ENCODE data around the gene CEP97.
"Not testable (repeated sequence)": the region's sequence is repeated elsewhere in the genome, so short reads cannot be mapped to it uniquely, and the experiment has no call there.

DNA sequence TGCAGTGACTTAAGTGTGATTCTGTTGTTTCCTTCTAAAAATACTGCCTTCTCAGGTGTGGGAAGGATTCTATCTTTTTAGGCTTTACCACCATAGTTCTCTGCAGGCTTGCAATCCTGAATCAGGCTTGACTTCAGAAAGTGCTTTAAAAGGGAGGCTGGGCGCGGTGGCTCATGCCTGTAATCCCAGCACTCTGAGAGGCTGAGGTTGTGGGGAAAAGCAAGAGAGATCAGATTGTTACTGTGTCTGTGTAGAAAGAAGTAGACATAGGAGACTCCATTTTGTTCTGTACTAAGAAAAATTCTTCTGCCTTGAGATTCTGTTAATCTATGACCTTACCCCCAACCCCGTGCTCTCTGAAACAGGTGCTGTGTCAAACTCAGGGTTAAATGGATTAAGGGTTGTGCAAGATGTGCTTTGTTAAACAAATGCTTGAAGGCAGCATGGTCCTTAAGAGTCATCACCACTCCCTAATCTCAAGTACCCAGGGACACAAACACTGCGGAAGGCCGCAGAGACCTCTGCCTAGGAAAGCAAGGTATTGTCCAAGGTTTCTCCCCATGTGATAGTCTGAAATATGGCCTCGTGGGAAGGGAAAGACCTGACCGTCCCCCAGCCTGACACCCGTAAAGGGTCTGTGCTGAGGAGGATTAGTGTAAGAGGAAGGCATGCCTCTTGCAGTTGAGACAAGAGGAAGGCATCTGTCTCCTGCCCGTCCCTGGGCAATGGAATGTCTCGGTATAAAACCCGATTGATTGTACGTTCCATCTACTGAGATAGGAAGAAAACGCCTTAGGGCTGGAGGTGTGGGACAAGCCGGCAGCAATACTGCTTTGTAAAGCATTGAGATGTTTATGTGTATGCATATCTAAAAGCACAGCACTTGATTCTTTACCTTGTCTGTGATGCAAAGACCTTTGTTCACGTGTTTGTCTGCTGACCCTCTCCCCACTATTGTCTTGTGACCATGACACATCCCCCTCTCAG is 32.4 kb upstream of the CEP97 start:
- TF ChIP-seq, protein P1, sequence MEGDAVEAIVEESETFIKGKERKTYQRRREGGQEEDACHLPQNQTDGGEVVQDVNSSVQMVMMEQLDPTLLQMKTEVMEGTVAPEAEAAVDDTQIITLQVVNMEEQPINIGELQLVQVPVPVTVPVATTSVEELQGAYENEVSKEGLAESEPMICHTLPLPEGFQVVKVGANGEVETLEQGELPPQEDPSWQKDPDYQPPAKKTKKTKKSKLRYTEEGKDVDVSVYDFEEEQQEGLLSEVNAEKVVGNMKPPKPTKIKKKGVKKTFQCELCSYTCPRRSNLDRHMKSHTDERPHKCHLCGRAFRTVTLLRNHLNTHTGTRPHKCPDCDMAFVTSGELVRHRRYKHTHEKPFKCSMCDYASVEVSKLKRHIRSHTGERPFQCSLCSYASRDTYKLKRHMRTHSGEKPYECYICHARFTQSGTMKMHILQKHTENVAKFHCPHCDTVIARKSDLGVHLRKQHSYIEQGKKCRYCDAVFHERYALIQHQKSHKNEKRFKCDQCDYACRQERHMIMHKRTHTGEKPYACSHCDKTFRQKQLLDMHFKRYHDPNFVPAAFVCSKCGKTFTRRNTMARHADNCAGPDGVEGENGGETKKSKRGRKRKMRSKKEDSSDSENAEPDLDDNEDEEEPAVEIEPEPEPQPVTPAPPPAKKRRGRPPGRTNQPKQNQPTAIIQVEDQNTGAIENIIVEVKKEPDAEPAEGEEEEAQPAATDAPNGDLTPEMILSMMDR (IDR thresholded peaks at IDR 0.05): not testable (repeated sequence)
- TF ChIP-seq POLR2A, POLR2AphosphoS5 (IDR thresholded peaks at IDR 0.05): not testable (repeated sequence)

Data from suprapubic skin (tissue), 4 donors.